K562 (cell line): ENCODE results near the gene IGSF3. TPM values are rescaled to one million over a fixed set of nuclear protein-coding genes. Genes with fewer than 3 reads are reported as not detected.
A peak's percentile ranks its signal among the peaks of the same experiment; 100 is the strongest.

Experiments used
- ARID2 ChIP-seq: fragments of 450-650 bp; IDR thresholded peaks from 2 replicates; pipeline ENCODE4 v1.6.1; 2017; ENCODE audit warnings: antibody characterized with exemption, mild to moderate bottlenecking
- ARNT ChIP-seq, 2 experiments: fragments of 450-650 bp; IDR thresholded peaks; 2 replicates each; pipeline ENCODE4 v1.6.1; 2016; ENCODE audit warnings: mild to moderate bottlenecking in 1 of 2
- CXXC5 ChIP-seq: fragments of 250-450 bp; sonication (Bioruptor Pico); IDR thresholded peaks from 2 replicates; pipeline ENCODE4 v1.8.0; 2022; ENCODE audit warnings: inconsistent platforms, mild to moderate bottlenecking, moderate library complexity
- DPF2 ChIP-seq: fragments of 450-650 bp; IDR thresholded peaks from 2 replicates; pipeline ENCODE4 v1.6.1; 2016
- EP300 ChIP-seq: IDR thresholded peaks from 2 replicates; pipeline ENCODE4 v1.6.1; 2012; ENCODE audit warnings: low read length, improper control_type of control experiment
- ETV5 ChIP-seq: sonication (generic); formaldehyde crosslinking; IDR thresholded peaks from 2 replicates; pipeline ENCODE4 v1.4.0; 2020; ENCODE audit warnings: low read depth, mild to moderate bottlenecking, missing genetic modification reagents
- FOXM1 ChIP-seq, 2 experiments: fragments of 450-650 bp in 1 of 2; sonication (generic) in 1 of 2; formaldehyde crosslinking in 1 of 2; IDR thresholded peaks; 2 replicates each; pipeline versions ENCODE4 v1.6.1 to v1.9.0; 2017 to 2022; ENCODE audit warnings: low read depth in 2 of 2, mild to moderate bottlenecking in 2 of 2, missing genetic modification reagents in 1 of 2, moderate library complexity in 1 of 2
- JUN ChIP-seq, 2 experiments: sonication (generic) in 1 of 2; formaldehyde crosslinking in 1 of 2; IDR thresholded peaks; 2 replicates each; pipeline versions ENCODE4 v1.6.1 to v1.8.0; 2012 to 2022; ENCODE audit warnings: borderline replicate concordance in 2 of 2, mild to moderate bottlenecking in 2 of 2, improper control_type of control experiment in 1 of 2, low read depth in 1 of 2, low read length in 1 of 2, missing genetic modification reagents in 1 of 2
- MAZ ChIP-seq, 2 experiments: fragments of 450-650 bp in 1 of 2; sonication (generic) in 1 of 2; formaldehyde crosslinking; IDR thresholded peaks in 1 of 2; conservative IDR thresholded peaks in 1 of 2; 2 replicates each; pipeline versions ENCODE4 v1.4.0 to v1.5.0; 2020; ENCODE audit warnings: mild to moderate bottlenecking in 1 of 2, missing genetic modification reagents in 1 of 2
- MBD2 ChIP-seq: sonication (generic); IDR thresholded peaks from 2 replicates; pipeline ENCODE4 v1.6.1; 2016; ENCODE audit warnings: low read depth, borderline replicate concordance
- PHTF2 ChIP-seq: fragments of 250-450 bp; sonication (Bioruptor Pico); IDR thresholded peaks from 2 replicates; pipeline ENCODE4 v1.5.0; 2021; ENCODE audit warnings: mild to moderate bottlenecking
- POLR2A ChIP-seq: fragments of 450-650 bp; conservative IDR thresholded peaks from 2 replicates; pipeline ENCODE4 v1.6.1; 2016
- POLR2G ChIP-seq: fragments of 200-400 bp; formaldehyde crosslinking; IDR thresholded peaks from 2 replicates; pipeline ENCODE4 v1.6.1; 2017; ENCODE audit warnings: low read depth, mild to moderate bottlenecking, antibody characterized with exemption, low read length, moderate library complexity
- PTBP1 ChIP-seq: fragments of 200-400 bp; formaldehyde crosslinking; IDR thresholded peaks from 2 replicates; pipeline ENCODE4 v1.6.1; 2017; ENCODE audit warnings: low read depth, low read length
- polyA plus RNA-seq, 8 experiments: library from polyadenylated mRNA; depleted of rRNA in 4 of 8; stranded (reverse) in 5 of 8; unstranded in 3 of 8; fragments of >200 nt; fragmentation: Nextera tagmentation in 2 of 8; fragmentation: Illumina TruSeq in 1 of 8; extraction: Ambion mirVana in 2 of 8; extraction: Trizol in 1 of 8; gene quantifications; 2 replicates each; pipeline versions ENCODE4 v1.2.1 to v1.2.3, GENCODE V29; 2011 to 2014; ENCODE audit warnings: inconsistent platforms in 1 of 8, missing spikeins in 1 of 8
- total RNA-seq, 7 experiments: library from RNA; depleted of rRNA in 6 of 7; stranded (reverse); fragments of >200 nt in 6 of 7; fragmentation: Illumina TruSeq in 2 of 7; extraction: Trizol in 2 of 7; gene quantifications; 2 replicates each; pipeline versions ENCODE4 v1.2.1 to v1.2.3, GENCODE V29; 2011 to 2021; ENCODE audit warnings: low replicate concordance in 1 of 7
- TF ChIP-seq, protein P1 (sequence below): sonication (generic); formaldehyde crosslinking; IDR thresholded peaks from 2 replicates; pipeline ENCODE4 v1.8.0; 2022; ENCODE audit warnings: mild to moderate bottlenecking, missing genetic modification reagents
- TF ChIP-seq, protein P2 (sequence below): fragments of 250-450 bp; sonication (Bioruptor Pico); IDR thresholded peaks from 2 replicates; pipeline ENCODE4 v1.4.0; 2020; ENCODE audit warnings: mild to moderate bottlenecking, moderate library complexity, borderline replicate concordance
- TF ChIP-seq, protein P3 (sequence below): fragments of 250-450 bp; sonication (Bioruptor Pico); IDR thresholded peaks from 2 replicates; pipeline ENCODE4 v1.8.0; 2021; ENCODE audit warnings: borderline replicate concordance, mild to moderate bottlenecking, moderate library complexity; ENCODE audit not compliant: poor library complexity, severe bottlenecking

The IGSF3 gene
- total and polyA plus RNA-seq, 9 of the 15 experiments (the other 6 are each of a cell fraction or from before 2014, with no cell fraction given), result 1.1 to 15.0 (median 8.3) TPM

DNA sequence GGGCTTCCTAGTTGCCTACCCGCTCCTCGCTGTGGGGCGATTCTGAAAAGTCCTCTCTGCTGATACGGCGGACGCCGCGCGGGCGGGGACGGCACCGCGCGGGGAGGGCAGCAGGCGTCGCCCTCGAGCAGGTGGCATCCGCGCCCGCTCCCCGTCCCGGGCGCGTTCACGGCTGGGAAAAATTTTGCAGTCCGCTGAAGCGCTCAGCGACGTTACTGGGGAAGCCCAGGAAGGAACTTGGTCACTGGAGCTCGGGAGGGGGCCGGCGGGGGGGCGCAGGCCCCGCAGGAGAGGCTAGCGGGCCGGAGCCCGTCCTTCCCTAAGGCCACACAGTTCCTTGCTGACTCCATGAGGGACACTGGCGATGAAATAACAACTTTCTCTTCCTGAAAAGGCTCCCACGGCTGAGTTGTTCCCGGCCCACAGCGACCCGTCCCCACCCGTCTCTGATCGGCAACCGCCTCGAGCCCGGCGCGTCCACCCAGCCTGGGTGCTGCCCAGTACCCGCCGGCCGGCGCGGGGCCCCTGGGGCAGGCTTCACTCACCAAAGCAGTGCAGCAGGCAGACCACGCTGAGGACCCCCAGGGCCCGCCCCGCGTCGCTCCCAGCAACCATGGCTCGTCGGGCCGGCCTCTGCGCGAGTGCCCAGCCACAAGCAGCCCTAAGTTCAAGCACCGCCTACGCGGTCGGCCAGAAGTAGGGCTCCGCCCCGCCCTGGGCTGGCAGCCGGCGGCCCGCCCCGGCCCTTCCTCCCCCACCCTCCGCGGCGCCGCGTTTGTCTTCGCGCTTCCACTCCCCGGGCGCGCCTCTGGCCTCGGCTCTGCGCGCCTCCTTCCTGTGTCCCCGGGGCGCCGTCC, 96.9 kb downstream of the IGSF3 start, which contains the start of gene CD58 (continued):
- no peak for TF ChIP-seq FOXM1 (IDR thresholded peaks at IDR 0.05; ENCODE audit: low read depth)
- 0 out of 2 replicates have a peak, but pooled peaks have one; percentile 17 for TF ChIP-seq FOXM1 (CRISPR knock-in tag; IDR thresholded peaks at IDR 0.05; ENCODE audit: low read depth)
- TF ChIP-seq DPF2, result peak; percentile 17; the same call in 1 of the 2 replicates
- TF ChIP-seq, protein P1, sequence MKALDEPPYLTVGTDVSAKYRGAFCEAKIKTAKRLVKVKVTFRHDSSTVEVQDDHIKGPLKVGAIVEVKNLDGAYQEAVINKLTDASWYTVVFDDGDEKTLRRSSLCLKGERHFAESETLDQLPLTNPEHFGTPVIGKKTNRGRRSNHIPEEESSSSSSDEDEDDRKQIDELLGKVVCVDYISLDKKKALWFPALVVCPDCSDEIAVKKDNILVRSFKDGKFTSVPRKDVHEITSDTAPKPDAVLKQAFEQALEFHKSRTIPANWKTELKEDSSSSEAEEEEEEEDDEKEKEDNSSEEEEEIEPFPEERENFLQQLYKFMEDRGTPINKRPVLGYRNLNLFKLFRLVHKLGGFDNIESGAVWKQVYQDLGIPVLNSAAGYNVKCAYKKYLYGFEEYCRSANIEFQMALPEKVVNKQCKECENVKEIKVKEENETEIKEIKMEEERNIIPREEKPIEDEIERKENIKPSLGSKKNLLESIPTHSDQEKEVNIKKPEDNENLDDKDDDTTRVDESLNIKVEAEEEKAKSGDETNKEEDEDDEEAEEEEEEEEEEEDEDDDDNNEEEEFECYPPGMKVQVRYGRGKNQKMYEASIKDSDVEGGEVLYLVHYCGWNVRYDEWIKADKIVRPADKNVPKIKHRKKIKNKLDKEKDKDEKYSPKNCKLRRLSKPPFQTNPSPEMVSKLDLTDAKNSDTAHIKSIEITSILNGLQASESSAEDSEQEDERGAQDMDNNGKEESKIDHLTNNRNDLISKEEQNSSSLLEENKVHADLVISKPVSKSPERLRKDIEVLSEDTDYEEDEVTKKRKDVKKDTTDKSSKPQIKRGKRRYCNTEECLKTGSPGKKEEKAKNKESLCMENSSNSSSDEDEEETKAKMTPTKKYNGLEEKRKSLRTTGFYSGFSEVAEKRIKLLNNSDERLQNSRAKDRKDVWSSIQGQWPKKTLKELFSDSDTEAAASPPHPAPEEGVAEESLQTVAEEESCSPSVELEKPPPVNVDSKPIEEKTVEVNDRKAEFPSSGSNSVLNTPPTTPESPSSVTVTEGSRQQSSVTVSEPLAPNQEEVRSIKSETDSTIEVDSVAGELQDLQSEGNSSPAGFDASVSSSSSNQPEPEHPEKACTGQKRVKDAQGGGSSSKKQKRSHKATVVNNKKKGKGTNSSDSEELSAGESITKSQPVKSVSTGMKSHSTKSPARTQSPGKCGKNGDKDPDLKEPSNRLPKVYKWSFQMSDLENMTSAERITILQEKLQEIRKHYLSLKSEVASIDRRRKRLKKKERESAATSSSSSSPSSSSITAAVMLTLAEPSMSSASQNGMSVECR (CRISPR knock-in tag), result peak; percentile 55; the same call in 1 of the 2 replicates
- TF ChIP-seq ARNT (IDR thresholded peaks at IDR 0.05), result no peak
- TF ChIP-seq EP300, result no peak; the same call in 1 of the 2 replicates
- TF ChIP-seq MAZ (CRISPR knock-in tag; conservative IDR thresholded peaks at IDR 0.05 in 1 of 2, IDR thresholded peaks at IDR 0.05 in 1 of 2), result peak; percentile 66 to 80
- TF ChIP-seq POLR2A, result peak; percentile 89
- TF ChIP-seq, protein P2, sequence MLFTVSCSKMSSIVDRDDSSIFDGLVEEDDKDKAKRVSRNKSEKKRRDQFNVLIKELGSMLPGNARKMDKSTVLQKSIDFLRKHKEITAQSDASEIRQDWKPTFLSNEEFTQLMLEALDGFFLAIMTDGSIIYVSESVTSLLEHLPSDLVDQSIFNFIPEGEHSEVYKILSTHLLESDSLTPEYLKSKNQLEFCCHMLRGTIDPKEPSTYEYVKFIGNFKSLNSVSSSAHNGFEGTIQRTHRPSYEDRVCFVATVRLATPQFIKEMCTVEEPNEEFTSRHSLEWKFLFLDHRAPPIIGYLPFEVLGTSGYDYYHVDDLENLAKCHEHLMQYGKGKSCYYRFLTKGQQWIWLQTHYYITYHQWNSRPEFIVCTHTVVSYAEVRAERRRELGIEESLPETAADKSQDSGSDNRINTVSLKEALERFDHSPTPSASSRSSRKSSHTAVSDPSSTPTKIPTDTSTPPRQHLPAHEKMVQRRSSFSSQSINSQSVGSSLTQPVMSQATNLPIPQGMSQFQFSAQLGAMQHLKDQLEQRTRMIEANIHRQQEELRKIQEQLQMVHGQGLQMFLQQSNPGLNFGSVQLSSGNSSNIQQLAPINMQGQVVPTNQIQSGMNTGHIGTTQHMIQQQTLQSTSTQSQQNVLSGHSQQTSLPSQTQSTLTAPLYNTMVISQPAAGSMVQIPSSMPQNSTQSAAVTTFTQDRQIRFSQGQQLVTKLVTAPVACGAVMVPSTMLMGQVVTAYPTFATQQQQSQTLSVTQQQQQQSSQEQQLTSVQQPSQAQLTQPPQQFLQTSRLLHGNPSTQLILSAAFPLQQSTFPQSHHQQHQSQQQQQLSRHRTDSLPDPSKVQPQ (CRISPR knock-in tag), result no peak
- peak; percentile 87 for TF ChIP-seq CXXC5 (CRISPR knock-in tag)
- peak; percentile 57; the same call in 1 of the 2 replicates for TF ChIP-seq PTBP1
- TF ChIP-seq ARID2, result peak; percentile 77; the same call in 1 of the 2 replicates
- TF ChIP-seq ETV5 (CRISPR knock-in tag), result peak; percentile 51
- TF ChIP-seq MBD2, result peak; percentile 41; the same call in 1 of the 2 replicates
- TF ChIP-seq PHTF2 (CRISPR knock-in tag), result no peak
- TF ChIP-seq, protein P3, sequence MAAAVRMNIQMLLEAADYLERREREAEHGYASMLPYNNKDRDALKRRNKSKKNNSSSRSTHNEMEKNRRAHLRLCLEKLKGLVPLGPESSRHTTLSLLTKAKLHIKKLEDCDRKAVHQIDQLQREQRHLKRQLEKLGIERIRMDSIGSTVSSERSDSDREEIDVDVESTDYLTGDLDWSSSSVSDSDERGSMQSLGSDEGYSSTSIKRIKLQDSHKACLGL (CRISPR knock-in tag), result no peak
- peak; percentile 97 for TF ChIP-seq POLR2G
- 0 out of 2 replicates have a peak, but pooled peaks have one; percentile 18 for TF ChIP-seq JUN (IDR thresholded peaks at IDR 0.05; ENCODE audit: borderline replicate concordance, low read depth, low read length)
- no peak for TF ChIP-seq JUN (CRISPR knock-in tag; IDR thresholded peaks at IDR 0.05; ENCODE audit: borderline replicate concordance)
